ENCODE data around the gene HSP90AA1.

- TF ChIP-seq CTCF (conservative IDR thresholded peaks at IDR 0.05; ENCODE audit: low read depth, low read length) (no peak), EZH2 (IDR thresholded peaks at IDR 0.05; ENCODE audit: borderline replicate concordance, low read depth, low read length, poor library complexity, severe bottlenecking) (no peak)
Measured at GRCh38 chr14:102037686-102038085, 49.2 kb downstream of the HSP90AA1 start.
